Testis (tissue), 2 donors: ENCODE results near the gene EEF2KMT.

Experiments used
- CTCF ChIP-seq, 3 experiments: fragments of 450-650 bp in 2 of 3; fragments of 200-600 bp in 1 of 3; sonication (generic) in 1 of 3; IDR thresholded peaks; one replicate each; pipeline ENCODE4 v1.5.1; 2016 to 2019; ENCODE audit warnings: antibody characterized with exemption in 3 of 3, mild to moderate bottlenecking in 2 of 3, moderate library complexity in 1 of 3
- POLR2A ChIP-seq: fragments of 450-650 bp; IDR thresholded peaks from one replicate; pipeline ENCODE4 v1.6.1; 2017; ENCODE audit warnings: antibody characterized with exemption, mild to moderate bottlenecking, moderate library complexity

- TF ChIP-seq POLR2A (no peak), CTCF (IDR thresholded peaks at IDR 0.05) (no peak)
Measured at GRCh38 chr16:5072334-5073278, 25.0 kb downstream of the EEF2KMT start.
